IPS-NIHi11 (cell line): ENCODE results near the gene ST6GALNAC3.
"Not testable (repeated sequence)": the region's sequence is repeated elsewhere in the genome, so short reads cannot be mapped to it uniquely, and the experiment has no call there.

Experiments
- DNase-seq: peaks from one replicate; pipeline ENCODE4 v3.0.0; 2012; ENCODE audit warnings: mixed read lengths, low spot score

The ST6GALNAC3 gene

GRCh38 chr1:76340056-76340455, 265.5 kb downstream of the ST6GALNAC3 start:
- DNase-seq: no peak

- not testable (repeated sequence) for DNase-seq
Measured at GRCh38 chr1:76341816-76342215, 267.3 kb downstream of the ST6GALNAC3 start.

GRCh38 chr1:76343356-76343755, 268.8 kb downstream of the ST6GALNAC3 start:
- DNase-seq: no peak

GRCh38 chr1:76351655-76352054, 277.1 kb downstream of the ST6GALNAC3 start:
- DNase-seq: no peak

GRCh38 chr1:76352741-76353435, 278.3 kb downstream of the ST6GALNAC3 start:
- no peak for DNase-seq

- DNase-seq: no peak
Measured at GRCh38 chr1:76354236-76354635, 279.7 kb downstream of the ST6GALNAC3 start.

- no peak for DNase-seq
Measured at GRCh38 chr1:76366726-76367125, 292.2 kb downstream of the ST6GALNAC3 start.

GRCh38 chr1:76371941-76372340, 297.4 kb downstream of the ST6GALNAC3 start:
- no peak for DNase-seq

- DNase-seq: no peak
Measured at GRCh38 chr1:76374086-76374485, 299.5 kb downstream of the ST6GALNAC3 start.

- DNase-seq: no peak
Measured at GRCh38 chr1:76377247-76377646, 302.7 kb downstream of the ST6GALNAC3 start.

GRCh38 chr1:76379506-76379905, 305.0 kb downstream of the ST6GALNAC3 start:
- DNase-seq: no peak

GRCh38 chr1:76381450-76382097, 307.0 kb downstream of the ST6GALNAC3 start:
- no peak for DNase-seq

GRCh38 chr1:76388261-76388660, 313.7 kb downstream of the ST6GALNAC3 start:
- no peak for DNase-seq

- no peak for DNase-seq
Measured at GRCh38 chr1:76390456-76390855, 315.9 kb downstream of the ST6GALNAC3 start.

- no peak for DNase-seq
Measured at GRCh38 chr1:76395059-76395458, 320.5 kb downstream of the ST6GALNAC3 start.

GRCh38 chr1:76402128-76402527, 327.6 kb downstream of the ST6GALNAC3 start:
- DNase-seq: no peak

GRCh38 chr1:76408303-76408702, 333.8 kb downstream of the ST6GALNAC3 start:
- DNase-seq: no peak

GRCh38 chr1:76410499-76410898, 336.0 kb downstream of the ST6GALNAC3 start:
- DNase-seq: no peak

- DNase-seq: no peak
Measured at GRCh38 chr1:76418531-76418930, 344.0 kb downstream of the ST6GALNAC3 start.

- DNase-seq: no peak
Measured at GRCh38 chr1:76419603-76420002, 345.1 kb downstream of the ST6GALNAC3 start.

GRCh38 chr1:76425201-76426145, 350.9 kb downstream of the ST6GALNAC3 start:
- DNase-seq: no peak

- DNase-seq: no peak
Measured at GRCh38 chr1:76426606-76427005, 352.1 kb downstream of the ST6GALNAC3 start.

GRCh38 chr1:76428028-76428427, 353.5 kb downstream of the ST6GALNAC3 start:
- no peak for DNase-seq
